Measurements from ENCODE around the gene FEZF1. TPM values are rescaled to one million over a fixed set of nuclear protein-coding genes. Genes with fewer than 3 reads are reported as not detected.

Gene FEZF1
- total RNA-seq, 4 donors from 2014 or later = not detected

DNA sequence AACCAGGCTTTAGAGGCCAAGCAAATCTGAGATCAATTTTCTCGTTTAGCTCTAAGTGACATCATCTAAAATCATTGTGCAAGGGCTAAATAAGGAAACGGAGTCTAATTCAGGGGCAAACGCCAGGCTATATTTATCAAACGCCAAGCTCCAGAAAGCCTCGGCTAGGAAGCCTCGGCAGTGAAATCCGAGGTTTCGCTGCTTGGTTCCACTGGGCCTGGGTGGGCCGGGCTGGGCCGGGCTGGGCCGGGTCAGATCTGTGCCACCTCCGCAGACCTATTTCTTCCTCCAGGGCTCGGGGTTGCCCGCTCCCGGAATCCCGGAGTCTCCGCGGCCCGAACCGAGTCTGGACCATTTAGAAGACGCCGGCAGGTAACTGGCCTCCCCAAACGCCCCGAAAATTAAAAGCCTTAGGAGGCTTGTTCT is 459 bp upstream of the FEZF1 start:
- intact Hi-C loops (cut with DNase I; ENCODE audit: low total_unique reads) = loop anchor here (2.0 kb wide), 1 partner anchor 160 kb away; the partner anchor contains the start of gene AASS
- Histone ChIP-seq H3K27ac (no peak overlapping the region), H3K9me3 (no peaks in the 10 kb centered on the region), H3K4me3 (peak overlapping the region; percentile 44 to 64 (median 48)), H3K4me1 (peaks cover 18 to 20% of the 10 kb centered on the region in 2 donors), H3K36me3 (no peaks in the 10 kb centered on the region), H3K27me3 (peaks cover 97 to 98% (median 98%) of the 10 kb centered on the region in 3 donors)
- TF ChIP-seq POLR2A (IDR thresholded peaks at IDR 0.05) = no peak
- TF ChIP-seq, protein P1, sequence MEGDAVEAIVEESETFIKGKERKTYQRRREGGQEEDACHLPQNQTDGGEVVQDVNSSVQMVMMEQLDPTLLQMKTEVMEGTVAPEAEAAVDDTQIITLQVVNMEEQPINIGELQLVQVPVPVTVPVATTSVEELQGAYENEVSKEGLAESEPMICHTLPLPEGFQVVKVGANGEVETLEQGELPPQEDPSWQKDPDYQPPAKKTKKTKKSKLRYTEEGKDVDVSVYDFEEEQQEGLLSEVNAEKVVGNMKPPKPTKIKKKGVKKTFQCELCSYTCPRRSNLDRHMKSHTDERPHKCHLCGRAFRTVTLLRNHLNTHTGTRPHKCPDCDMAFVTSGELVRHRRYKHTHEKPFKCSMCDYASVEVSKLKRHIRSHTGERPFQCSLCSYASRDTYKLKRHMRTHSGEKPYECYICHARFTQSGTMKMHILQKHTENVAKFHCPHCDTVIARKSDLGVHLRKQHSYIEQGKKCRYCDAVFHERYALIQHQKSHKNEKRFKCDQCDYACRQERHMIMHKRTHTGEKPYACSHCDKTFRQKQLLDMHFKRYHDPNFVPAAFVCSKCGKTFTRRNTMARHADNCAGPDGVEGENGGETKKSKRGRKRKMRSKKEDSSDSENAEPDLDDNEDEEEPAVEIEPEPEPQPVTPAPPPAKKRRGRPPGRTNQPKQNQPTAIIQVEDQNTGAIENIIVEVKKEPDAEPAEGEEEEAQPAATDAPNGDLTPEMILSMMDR (IDR thresholded peaks at IDR 0.05 in 4 of 5, conservative IDR thresholded peaks at IDR 0.05 in 1 of 5) = no peak
- no peak for DNase-seq
- in situ Hi-C loops (cut with MboI; ENCODE audit: low sequenced_read_pairs in 4 of 4) = no loop called here
- peak in 1 of 2 donors; percentile 47 for ATAC-seq

DNA sequence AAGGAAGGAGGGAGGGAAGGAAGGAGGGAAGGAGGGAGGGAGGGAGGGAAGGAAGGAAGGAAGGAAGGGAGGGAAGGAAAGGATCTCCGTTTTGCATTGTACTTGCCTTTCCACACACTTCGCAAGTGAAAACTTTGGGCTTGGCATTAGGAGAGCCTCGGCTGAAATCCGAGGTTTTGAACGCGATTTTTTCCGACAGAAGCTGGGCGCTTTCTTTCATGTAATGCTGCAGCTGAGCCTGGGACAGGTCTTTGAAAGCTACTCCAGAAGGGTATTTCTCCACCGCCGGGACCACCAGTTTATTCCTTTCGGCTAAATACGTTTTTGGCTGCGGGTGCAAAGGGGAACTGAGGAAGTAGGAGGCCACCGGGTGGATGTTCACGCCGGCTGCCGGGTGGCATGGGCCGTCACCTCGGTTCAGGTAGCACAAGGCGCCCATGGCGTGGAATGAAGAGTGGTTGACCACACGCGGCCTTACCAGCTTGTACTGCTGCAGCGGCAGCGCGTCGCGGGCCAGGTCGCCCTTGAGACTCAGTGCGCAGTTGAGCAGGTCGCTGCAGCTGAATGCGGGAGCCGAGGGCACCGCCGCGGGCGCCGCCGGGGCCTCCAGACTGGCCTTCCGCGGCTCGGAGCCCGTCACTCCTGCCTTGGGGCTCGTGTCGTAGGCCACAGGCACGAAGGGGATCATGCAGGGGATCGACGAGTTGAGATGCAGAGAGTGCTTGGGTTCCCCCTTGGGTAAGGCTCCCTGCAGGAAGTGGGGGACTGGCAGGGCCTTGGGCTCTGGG is 825 bp downstream of the FEZF1 start:
- intact Hi-C loops (cut with DNase I; ENCODE audit: low total_unique reads) (loop anchor here (2.0 kb wide), 1 partner anchor 159 kb away; the partner anchor contains the start of gene AASS), in situ Hi-C loops (cut with MboI; ENCODE audit: low sequenced_read_pairs in 4 of 4) (no loop called here)
- Histone ChIP-seq H3K4me1 (peaks cover 18 to 20% of the 10 kb centered on the region in 2 donors), H3K27ac (no peak overlapping the region), H3K27me3 (peaks cover 97 to 98% (median 98%) of the 10 kb centered on the region in 3 donors), H3K36me3 (no peaks in the 10 kb centered on the region), H3K4me3 (peak overlapping the region in 2 of 4 donors; percentile 47 to 49), H3K9me3 (no peaks in the 10 kb centered on the region)
- ATAC-seq (no peak), DNase-seq (no peak)
- TF ChIP-seq POLR2A (IDR thresholded peaks at IDR 0.05) = no peak
- TF ChIP-seq, protein P1 (IDR thresholded peaks at IDR 0.05 in 4 of 5, conservative IDR thresholded peaks at IDR 0.05 in 1 of 5) = no peak

DNA sequence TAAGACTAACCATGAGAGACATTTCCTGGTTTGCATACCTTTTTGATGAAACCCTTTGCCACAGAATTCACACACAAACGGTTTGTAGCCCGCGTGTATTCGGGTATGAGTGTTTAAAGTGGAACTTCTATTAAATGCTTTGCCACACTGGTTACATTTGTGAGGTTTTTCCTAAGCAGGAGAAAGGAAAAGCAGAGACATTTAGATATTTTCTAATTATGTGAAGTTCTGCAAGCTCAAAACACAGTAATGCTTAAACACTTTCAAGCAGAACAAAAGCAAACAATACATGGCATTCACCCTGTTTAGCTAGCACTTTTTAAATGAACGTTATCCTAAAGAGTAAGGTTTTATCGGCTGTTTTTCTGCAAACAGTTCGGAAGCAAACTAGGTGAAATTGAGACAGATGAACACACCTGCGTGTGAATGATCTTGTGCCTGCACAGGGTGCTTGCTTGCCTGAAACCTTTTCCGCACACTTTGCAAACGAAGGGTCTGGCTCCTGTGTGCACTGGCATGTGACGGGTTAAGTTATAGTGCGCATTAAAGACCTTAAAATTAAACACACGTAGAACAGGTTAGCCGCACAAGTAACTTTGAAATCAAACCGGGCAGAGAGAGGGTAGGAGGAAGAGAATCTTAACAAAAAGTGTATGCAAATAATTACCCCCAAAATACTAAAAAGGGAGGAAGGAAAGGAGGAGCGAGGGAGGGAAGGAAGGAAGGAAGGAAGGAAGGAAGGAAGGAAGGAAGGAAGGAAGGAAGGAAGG is 1.6 kb downstream of the FEZF1 start:
- TF ChIP-seq, protein P1 (IDR thresholded peaks at IDR 0.05 in 4 of 5, conservative IDR thresholded peaks at IDR 0.05 in 1 of 5) = no peak
- TF ChIP-seq POLR2A (IDR thresholded peaks at IDR 0.05) = no peak
- peaks cover 97 to 98% (median 98%) of the 10 kb centered on the region in 3 donors for H3K27me3 ChIP-seq
- H3K27ac ChIP-seq = no peak overlapping the region
- intact Hi-C loops (cut with DNase I; ENCODE audit: low total_unique reads) = no loop called here
- H3K4me3 ChIP-seq = no peak overlapping the region
- H3K9me3 ChIP-seq = no peaks in the 10 kb centered on the region
- in situ Hi-C loops (cut with MboI; ENCODE audit: low sequenced_read_pairs in 4 of 4) = no loop called here
- ATAC-seq = no peak
- DNase-seq = no peak
- H3K36me3 ChIP-seq = no peaks in the 10 kb centered on the region
- H3K4me1 ChIP-seq = peaks cover 18 to 20% of the 10 kb centered on the region in 2 donors

DNA sequence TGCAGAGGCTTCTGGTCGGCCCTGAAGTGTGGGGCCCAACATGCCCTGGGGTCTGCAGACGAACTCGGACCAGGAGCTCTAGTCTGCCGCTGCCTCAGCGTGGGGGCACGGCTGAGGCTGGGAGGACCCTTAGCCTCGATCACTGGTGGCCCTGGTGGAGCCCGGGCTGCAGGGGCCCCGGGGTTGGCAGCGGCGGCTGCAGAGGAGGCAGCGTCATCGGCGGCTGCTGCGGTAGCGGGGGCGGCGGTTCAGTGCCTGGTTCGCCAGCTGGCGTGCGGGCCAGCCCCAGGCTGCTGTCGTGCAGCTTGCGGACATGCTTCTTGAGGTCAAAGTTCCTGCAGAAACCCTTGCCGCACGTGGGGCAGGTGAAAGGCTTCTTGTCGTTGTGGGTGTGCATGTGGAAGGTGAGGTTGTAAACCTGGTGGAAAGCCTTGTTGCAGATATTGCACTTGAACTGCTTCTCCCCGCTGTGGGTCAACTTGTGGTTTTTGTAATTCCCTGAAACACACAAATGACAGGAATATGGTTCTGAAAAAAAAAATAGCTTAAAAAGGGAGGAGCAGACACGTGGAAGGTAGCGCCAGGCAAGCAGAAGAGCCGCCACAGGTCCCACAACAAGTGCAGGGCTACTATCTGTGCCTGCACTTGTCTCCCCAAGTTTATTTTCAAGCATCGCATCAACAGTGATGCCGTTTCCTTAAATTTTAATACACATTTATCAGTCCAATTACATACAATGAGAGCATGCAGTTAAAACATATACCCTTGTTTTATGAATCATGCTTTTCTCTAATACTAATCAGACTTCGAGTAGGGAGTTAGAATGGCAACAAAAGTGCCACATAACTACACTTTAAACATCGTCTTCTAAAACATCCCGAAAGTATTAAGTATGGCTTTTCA is 2.4 kb downstream of the FEZF1 start:
- no peak for DNase-seq
- Histone ChIP-seq H3K4me1 (peaks cover 18 to 20% of the 10 kb centered on the region in 2 donors), H3K27ac (no peak overlapping the region), H3K4me3 (no peak overlapping the region), H3K9me3 (no peaks in the 10 kb centered on the region), H3K36me3 (no peaks in the 10 kb centered on the region), H3K27me3 (peaks cover 95 to 99% (median 98%) of the 10 kb centered on the region in 3 donors)
- no peak for ATAC-seq
- in situ Hi-C loops (cut with MboI; ENCODE audit: low sequenced_read_pairs in 4 of 4) = no loop called here
- intact Hi-C loops (cut with DNase I; ENCODE audit: low total_unique reads) = no loop called here
- TF ChIP-seq, protein P1 (IDR thresholded peaks at IDR 0.05 in 4 of 5, conservative IDR thresholded peaks at IDR 0.05 in 1 of 5) = no peak
- TF ChIP-seq POLR2A (IDR thresholded peaks at IDR 0.05) = no peak
